ENCODE results near the gene KATNIP. TPM values are rescaled to one million over a fixed set of nuclear protein-coding genes. Genes with fewer than 3 reads are reported as not detected.

Gene KATNIP
- total and polyA plus RNA-seq, 9 of the 15 experiments (the other 6 are each of a cell fraction or from before 2014, with no cell fraction given), result 1.7 to 13.2 (median 8.0) TPM

GRCh38 chr16:27549464-27549745, 539 bp upstream of the KATNIP start:
- BruUV-seq (replicated peaks), result no TSS peak
- H4K20me1 ChIP-seq (replicated peaks; ENCODE audit: control insufficient read depth, insufficient read depth, low read length), result peaks cover 16% of the 10 kb centered on the region
- POLR2A ChIA-PET, result interaction anchor here (0.6 to 2.2 kb wide), 7 partner anchors 12 to 83 kb away, joined by 3 to 11 read pairs (median 5); no protein-coding TSS in a partner anchor
- H3K79me2 ChIP-seq (ENCODE audit: control insufficient read depth, insufficient read depth, low read length), result peaks cover 40% of the 10 kb centered on the region
- CTCF ChIA-PET (ENCODE audit: low intra/inter-chr PET ratio), result no interaction called here
- in situ Hi-C loops (cut with MboI) (no loop called here), intact Hi-C loops (cut with micrococcal nuclease) (no loop called here)
- peak overlapping the region; percentile 97 for H2AFZ ChIP-seq (ENCODE audit: low read depth, low read length)
- ATAC-seq (peak; percentile 73), FAIRE-seq (no peak), DNase-seq (ENCODE audit: extremely low read depth in 1 of 4, low spot score in 3 of 4) (peak in 2 of 4 experiments; percentile 63 to 67)
- H3K4me2 ChIP-seq (ENCODE audit: insufficient read depth, low read length), result peak overlapping the region; percentile 94
- no peaks in the 10 kb centered on the region for H3K27me3 ChIP-seq (ENCODE audit: control insufficient read depth in 2 of 2, insufficient read depth in 2 of 2, low read length in 2 of 2)
- H3K9ac ChIP-seq (ENCODE audit: insufficient read depth in 1 of 2, low read depth in 2 of 2, low read length in 2 of 2), result peak overlapping the region; percentile 69 to 90; a peak in 3 of 4 replicates
- 0% methylated on average over 9 of the region's 21 CpGs for WGBS (ENCODE audit: insufficient coverage, low coverage, missing lambda C conversion rate)
- H3K27ac ChIP-seq (ENCODE audit: extremely low read depth, low read depth, low read length), result peak overlapping the region; percentile 44; the same call in 1 of the 3 replicates
- H3K9me1 ChIP-seq (ENCODE audit: control insufficient read depth, insufficient read depth, low read length), result no peaks in the 10 kb centered on the region
- H3K9me3 ChIP-seq (replicated peaks; ENCODE audit: control insufficient read depth, insufficient read depth, low read depth, low read length), result no peaks in the 10 kb centered on the region
- TF ChIP-seq, protein P1, sequence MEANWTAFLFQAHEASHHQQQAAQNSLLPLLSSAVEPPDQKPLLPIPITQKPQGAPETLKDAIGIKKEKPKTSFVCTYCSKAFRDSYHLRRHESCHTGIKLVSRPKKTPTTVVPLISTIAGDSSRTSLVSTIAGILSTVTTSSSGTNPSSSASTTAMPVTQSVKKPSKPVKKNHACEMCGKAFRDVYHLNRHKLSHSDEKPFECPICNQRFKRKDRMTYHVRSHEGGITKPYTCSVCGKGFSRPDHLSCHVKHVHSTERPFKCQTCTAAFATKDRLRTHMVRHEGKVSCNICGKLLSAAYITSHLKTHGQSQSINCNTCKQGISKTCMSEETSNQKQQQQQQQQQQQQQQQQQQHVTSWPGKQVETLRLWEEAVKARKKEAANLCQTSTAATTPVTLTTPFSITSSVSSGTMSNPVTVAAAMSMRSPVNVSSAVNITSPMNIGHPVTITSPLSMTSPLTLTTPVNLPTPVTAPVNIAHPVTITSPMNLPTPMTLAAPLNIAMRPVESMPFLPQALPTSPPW (CRISPR knock-in tag; IDR thresholded peaks at IDR 0.05), result peak; percentile 6; the same call in 1 of the 2 replicates
- TF ChIP-seq ZBTB40 (IDR thresholded peaks at IDR 0.05) (no peak), ZBTB40 (CRISPR knock-in tag; IDR thresholded peaks at IDR 0.05) (no peak)
- peaks cover 23% of the 10 kb centered on the region; the same call in 2 of the 3 replicates for H3K36me3 ChIP-seq (ENCODE audit: control insufficient read depth, insufficient read depth, low read length)
- peaks cover 21 to 23% of the 10 kb centered on the region in 2 experiments for H3K4me1 ChIP-seq (replicated peaks in 1 of 2; ENCODE audit: control insufficient read depth in 2 of 2, insufficient read depth in 2 of 2, low read length in 2 of 2)
- peak overlapping the region; percentile 92 for H3K4me3 ChIP-seq

Measured in K562 (cell line).